GM12892 (cell line): ENCODE data around the gene CCDC90B.

Experiments
- POLR2AphosphoS5 ChIP-seq: IDR thresholded peaks from 2 replicates; pipeline ENCODE4 v1.6.1; 2011; ENCODE audit warnings: low read depth, low read length, control low read depth
- TAF1 ChIP-seq: IDR thresholded peaks from 2 replicates; pipeline ENCODE4 v1.6.1; 2011; ENCODE audit warnings: low read depth, mild to moderate bottlenecking, control low read depth, low read length, borderline replicate concordance

GRCh38 chr11:83306200-83307080 is 20.3 kb upstream of the CCDC90B start:
- TF ChIP-seq POLR2AphosphoS5 (no peak), TAF1 (no peak)
